OCI-LY3 (cell line): ENCODE measurements around the gene USP6.
"Not testable (repeated sequence)": the region's sequence is repeated elsewhere in the genome, so short reads cannot be mapped to it uniquely, and the experiment has no call there.

ENCODE experiments used
- CTCF ChIP-seq: fragments of 200-600, 300-600 bp; sonication (generic); IDR thresholded peaks from 2 replicates; pipeline ENCODE4 v1.5.1; 2014; ENCODE audit warnings: antibody characterized with exemption, low read length, low read depth
- EZH2phosphoT487 ChIP-seq: fragments of 200-600 bp; shearing (Covaris generic); IDR thresholded peaks from 2 replicates; pipeline ENCODE4 v1.6.1; 2018; ENCODE audit warnings: antibody characterized with exemption, mixed run types, low read depth

GRCh38 chr17:5124896-5125295, 9.1 kb downstream of the USP6 start:
- TF ChIP-seq CTCF, EZH2phosphoT487: not testable (repeated sequence)
